Measurements from ENCODE around the gene SLC22A7.
A peak's percentile ranks its signal among the peaks of the same experiment; 100 is the strongest.

- TF ChIP-seq CTCF (IDR thresholded peaks at IDR 0.05) (no peak), POLR2A (IDR thresholded peaks at IDR 0.05) (peak; percentile 40)
Observed at GRCh38 chr6:43278524-43279078, 19.5 kb upstream of the SLC22A7 start.

Data from right lobe of liver (tissue), 4 donors.